Measurements from ENCODE around the gene CTCF.
"Not testable (repeated sequence)": the region's sequence is repeated elsewhere in the genome, so short reads cannot be mapped to it uniquely, and the experiment has no call there.

CTCF gene

DNA sequence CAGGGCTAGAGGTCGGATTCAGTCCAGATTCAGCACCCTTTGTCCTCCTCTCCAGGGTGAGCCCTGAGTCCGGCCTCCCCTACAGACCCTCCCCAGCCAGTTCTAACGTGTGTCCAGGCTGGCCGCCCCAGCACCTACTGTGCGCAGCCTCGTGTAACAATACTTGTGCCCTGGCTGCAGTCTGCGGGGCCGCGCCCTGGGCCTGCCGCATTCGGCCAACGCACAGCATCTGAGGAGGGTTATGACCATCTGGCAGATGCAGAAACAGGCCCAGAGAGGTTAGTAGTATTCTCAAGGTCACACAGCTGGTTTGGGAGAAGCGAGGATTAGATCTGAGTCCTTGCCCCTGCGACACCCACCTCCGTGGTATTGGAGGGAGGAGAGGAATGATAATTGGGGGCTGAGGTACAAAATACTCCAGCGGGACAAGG lies 32.7 kb upstream of the CTCF start:
- no peak for DNase-seq (ENCODE audit: low read depth)
- H3K4me3 ChIP-seq (ENCODE audit: low read length), result peak overlapping the region; percentile 79
- TF ChIP-seq, protein P1, sequence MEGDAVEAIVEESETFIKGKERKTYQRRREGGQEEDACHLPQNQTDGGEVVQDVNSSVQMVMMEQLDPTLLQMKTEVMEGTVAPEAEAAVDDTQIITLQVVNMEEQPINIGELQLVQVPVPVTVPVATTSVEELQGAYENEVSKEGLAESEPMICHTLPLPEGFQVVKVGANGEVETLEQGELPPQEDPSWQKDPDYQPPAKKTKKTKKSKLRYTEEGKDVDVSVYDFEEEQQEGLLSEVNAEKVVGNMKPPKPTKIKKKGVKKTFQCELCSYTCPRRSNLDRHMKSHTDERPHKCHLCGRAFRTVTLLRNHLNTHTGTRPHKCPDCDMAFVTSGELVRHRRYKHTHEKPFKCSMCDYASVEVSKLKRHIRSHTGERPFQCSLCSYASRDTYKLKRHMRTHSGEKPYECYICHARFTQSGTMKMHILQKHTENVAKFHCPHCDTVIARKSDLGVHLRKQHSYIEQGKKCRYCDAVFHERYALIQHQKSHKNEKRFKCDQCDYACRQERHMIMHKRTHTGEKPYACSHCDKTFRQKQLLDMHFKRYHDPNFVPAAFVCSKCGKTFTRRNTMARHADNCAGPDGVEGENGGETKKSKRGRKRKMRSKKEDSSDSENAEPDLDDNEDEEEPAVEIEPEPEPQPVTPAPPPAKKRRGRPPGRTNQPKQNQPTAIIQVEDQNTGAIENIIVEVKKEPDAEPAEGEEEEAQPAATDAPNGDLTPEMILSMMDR (conservative IDR thresholded peaks at IDR 0.05; ENCODE audit: low read depth, low read length), result no peak

DNA sequence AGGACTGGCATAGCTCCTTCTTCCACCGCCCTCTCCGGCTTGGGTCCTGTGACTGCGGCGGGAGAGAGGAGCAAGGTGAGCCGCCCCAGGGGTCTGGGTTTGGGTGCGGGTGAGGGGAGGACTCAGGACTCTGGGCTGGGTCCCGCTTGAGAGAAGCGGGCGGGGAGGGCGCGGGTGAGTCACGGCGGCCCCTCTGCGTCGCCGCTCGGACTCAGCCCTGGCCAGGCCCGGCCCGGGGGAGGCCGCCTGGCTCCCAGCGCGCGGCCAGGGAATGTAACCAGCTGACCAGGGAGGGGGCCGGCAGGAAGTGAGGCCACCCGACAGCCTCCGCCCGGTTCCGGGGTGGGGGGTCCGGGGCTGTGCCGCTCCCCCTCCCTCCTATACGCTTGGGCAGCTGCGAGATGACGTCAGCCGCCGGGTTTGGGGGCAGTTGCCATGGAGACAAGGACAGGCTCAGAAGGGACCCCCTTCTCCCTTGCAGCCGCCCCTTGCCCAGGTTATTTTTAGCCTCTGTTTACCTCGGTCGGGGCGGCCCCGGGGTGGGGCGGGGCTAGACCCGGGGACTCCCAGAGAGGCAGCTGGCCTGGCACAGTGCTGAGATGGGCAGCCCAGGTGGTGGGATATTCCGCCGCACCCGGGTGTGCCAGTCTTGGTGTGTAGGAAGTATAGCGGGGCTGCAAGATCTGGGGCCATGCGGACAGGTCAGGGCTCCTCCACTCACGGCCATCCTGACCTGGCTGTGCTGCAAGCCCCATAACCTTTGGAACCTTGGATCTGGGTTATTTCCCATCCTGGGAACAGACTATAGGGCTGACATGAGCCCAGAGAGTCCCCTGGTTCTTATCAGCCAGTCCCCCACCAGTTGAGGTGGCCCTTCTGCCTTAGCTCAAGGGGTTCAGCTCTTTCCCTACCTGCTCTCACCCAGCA lies 32.0 kb upstream of the CTCF start:
- TF ChIP-seq, protein P1 (conservative IDR thresholded peaks at IDR 0.05; ENCODE audit: low read depth, low read length), result no peak
- DNase-seq (ENCODE audit: low read depth), result no peak
- peak overlapping the region; percentile 79 for H3K4me3 ChIP-seq (ENCODE audit: low read length)

GRCh38 chr16:67531247-67531646 lies 31.1 kb upstream of the CTCF start:
- no peak overlapping the region for H3K4me3 ChIP-seq (ENCODE audit: low read length)

GRCh38 chr16:67533024-67533560 lies 29.2 kb upstream of the CTCF start:
- no peak for DNase-seq (ENCODE audit: low read depth)
- H3K4me3 ChIP-seq (ENCODE audit: low read length), result no peak overlapping the region
- TF ChIP-seq, protein P1 (conservative IDR thresholded peaks at IDR 0.05; ENCODE audit: low read depth, low read length), result no peak

More at GRCh38 chr16:67531247-67531646, 31.1 kb upstream of the CTCF start:
- no peak for DNase-seq (ENCODE audit: low read depth)
- TF ChIP-seq, protein P1 (conservative IDR thresholded peaks at IDR 0.05; ENCODE audit: low read depth, low read length), result no peak

DNA sequence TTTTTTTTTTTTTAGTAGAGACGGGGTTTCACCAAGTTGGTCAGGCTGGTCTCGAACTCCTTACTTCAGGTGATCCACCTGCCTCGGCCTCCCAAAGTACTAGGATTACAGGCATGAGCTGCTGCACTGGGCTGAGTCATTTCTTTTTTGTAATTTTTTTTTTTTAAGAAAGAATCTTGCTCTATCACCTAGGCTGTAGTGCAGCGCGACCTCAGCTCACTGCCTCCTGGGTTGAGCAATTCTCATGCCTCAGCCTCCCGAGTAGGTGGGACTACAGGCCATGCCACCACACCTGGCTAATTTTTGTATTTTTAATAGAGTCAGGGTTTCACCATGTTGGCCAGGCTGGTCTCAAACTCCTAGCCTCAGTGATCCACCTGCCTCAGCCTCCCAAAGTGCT lies 28.3 kb upstream of the CTCF start:
- DNase-seq (ENCODE audit: low read depth); H3K4me3 ChIP-seq (ENCODE audit: low read length): not testable (repeated sequence)

GRCh38 chr16:67534431-67534830 lies 27.9 kb upstream of the CTCF start:
- TF ChIP-seq, protein P1 (conservative IDR thresholded peaks at IDR 0.05; ENCODE audit: low read depth, low read length), result no peak
- DNase-seq (ENCODE audit: low read depth), result no peak

DNA sequence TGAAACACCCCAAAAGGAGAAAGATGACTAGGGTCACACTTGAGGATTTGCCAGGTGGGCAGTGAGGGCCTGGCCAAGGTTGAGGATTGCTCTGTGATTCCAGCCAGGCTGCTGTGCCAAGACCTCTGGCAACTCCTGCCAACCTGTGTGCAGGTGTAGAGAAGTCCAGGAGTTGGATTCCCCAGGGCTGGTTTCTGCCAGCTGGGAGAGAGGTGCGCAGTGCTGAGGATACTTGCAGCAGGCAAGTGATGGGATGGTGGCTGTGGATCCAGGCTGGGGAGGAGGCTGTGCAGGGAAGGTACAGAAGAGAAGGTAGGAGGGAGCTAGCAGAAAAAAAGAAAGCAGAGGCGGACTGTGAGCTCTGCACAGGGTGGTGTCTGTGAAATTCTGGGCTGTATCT lies 27.1 kb upstream of the CTCF start:
- TF ChIP-seq, protein P1 (conservative IDR thresholded peaks at IDR 0.05; ENCODE audit: low read depth, low read length), result no peak
- DNase-seq (ENCODE audit: low read depth), result no peak
- no peak overlapping the region for H3K4me3 ChIP-seq (ENCODE audit: low read length)

More at GRCh38 chr16:67534431-67534830, 27.9 kb upstream of the CTCF start:
- H3K4me3 ChIP-seq (ENCODE audit: low read length), result no peak overlapping the region
